K562 (cell line): ENCODE data around the gene CAST. TPM values are rescaled to one million over a fixed set of nuclear protein-coding genes. Genes with fewer than 3 reads are reported as not detected.

Source experiments
- ATAC-seq: fragments of 200-7000 bp; cut with Tn5 transposase; 3 replicates; pipeline ENCODE4 v1.9.1; 2020; ENCODE audit warnings: moderate library complexity
- BruUV-seq: library from RNA; stranded (reverse); fragments of 400-500 nt; replicated peaks from 2 replicates; lab custom pipeline; 2021; lab: Mats Ljungman, UMichigan
- CTCF ChIA-PET: fragments of 300-600 bp; formaldehyde crosslinking; extraction: SDS; loops from one replicate; lab custom pipeline; 2021; ENCODE audit warnings: low intra/inter-chr PET ratio; lab: Yijun Ruan, JAX
- POLR2A ChIA-PET: fragments of 300-600, 350-650 bp; sonication (Branson Sonifier 250); formaldehyde crosslinking; extraction: SDS; loops from one replicate; lab custom pipeline; 2021; ENCODE audit warnings: antibody characterized with exemption, inconsistent platforms; lab: Yijun Ruan, JAX
- DNase-seq, 4 experiments: peaks; one replicate each; pipeline versions ENCODE4 v3.0.0 to v3.0.0-alpha.2; 2011 to 2018; ENCODE audit warnings: low spot score in 3 of 4, mixed read lengths in 3 of 4; ENCODE audit errors: extremely low read depth in 1 of 4
- FAIRE-seq: peaks from 2 replicates; lab custom pipeline; 2011; peaks lifted over from hg19 to GRCh38; lab: Jason Lieb, UNC
- H2AFZ ChIP-seq: 2 replicates; pipeline ENCODE4 v1.6.0; 2011; ENCODE audit warnings: low read depth, low read length, control low read depth, inconsistent platforms
- H3K27ac ChIP-seq: fragments of 200-600 bp; 3 replicates; pipeline ENCODE4 v1.8.0; 2011; ENCODE audit warnings: low read depth, mild to moderate bottlenecking, control low read depth, inconsistent platforms, low read length, moderate library complexity, mixed read lengths; ENCODE audit errors: extremely low read depth
- H3K27me3 ChIP-seq, 2 experiments: fragments of 300-600 bp in 1 of 2; 2 replicates in 1 of 2; 3 replicates in 1 of 2; pipeline versions ENCODE4 v1.6.0 to v1.8.0; 2011; ENCODE audit warnings: inconsistent platforms in 2 of 2, low read length in 2 of 2, mild to moderate bottlenecking in 1 of 2, mixed read lengths in 1 of 2, moderate library complexity in 1 of 2; ENCODE audit not compliant: control insufficient read depth in 2 of 2, insufficient read depth in 2 of 2
- H3K36me3 ChIP-seq: fragments of 300-600 bp; 3 replicates; pipeline ENCODE4 v1.8.0; 2011; ENCODE audit warnings: mild to moderate bottlenecking, low read length, inconsistent platforms; ENCODE audit not compliant: control insufficient read depth, insufficient read depth
- H3K4me1 ChIP-seq, 2 experiments: fragments of 200-600 bp in 1 of 2; replicated peaks in 1 of 2; 2 replicates in 1 of 2; 3 replicates in 1 of 2; pipeline versions ENCODE4 v1.5.1 to v1.8.0; 2011; ENCODE audit warnings: inconsistent platforms in 2 of 2, low read length in 2 of 2, mild to moderate bottlenecking in 1 of 2, mixed read lengths in 1 of 2, moderate library complexity in 1 of 2; ENCODE audit not compliant: control insufficient read depth in 2 of 2, insufficient read depth in 2 of 2
- H3K4me2 ChIP-seq: 2 replicates; pipeline ENCODE4 v1.6.1; 2011; ENCODE audit warnings: low read length, control low read depth, inconsistent platforms, mixed read lengths; ENCODE audit not compliant: insufficient read depth
- H3K4me3 ChIP-seq: fragments of 200-600 bp; sonication (generic), shearing (Covaris generic); 2 replicates; pipeline ENCODE4 v1.5.1; 2016; ENCODE audit warnings: control low read depth, inconsistent platforms
- H3K79me2 ChIP-seq: fragments of 200-600 bp; 3 replicates; pipeline ENCODE4 v1.8.0; 2011; ENCODE audit warnings: low read length, inconsistent platforms; ENCODE audit not compliant: control insufficient read depth, insufficient read depth
- H3K9ac ChIP-seq, 2 experiments: 2 replicates each; pipeline versions ENCODE4 v1.6.0 to v1.6.1; 2011; ENCODE audit warnings: low read depth in 2 of 2, low read length in 2 of 2, control low read depth in 1 of 2, inconsistent platforms in 1 of 2, mild to moderate bottlenecking in 1 of 2, mixed read lengths in 1 of 2; ENCODE audit not compliant: insufficient read depth in 1 of 2
- H3K9me1 ChIP-seq: one replicate; pipeline ENCODE4 v1.6.0; 2011; ENCODE audit warnings: inconsistent platforms, mild to moderate bottlenecking, low read length, moderate library complexity; ENCODE audit not compliant: control insufficient read depth, insufficient read depth
- H3K9me3 ChIP-seq: replicated peaks from 2 replicates; pipeline ENCODE4 v1.5.1; 2011; ENCODE audit warnings: low read depth, low read length, inconsistent platforms; ENCODE audit not compliant: control insufficient read depth, insufficient read depth
- H4K20me1 ChIP-seq: replicated peaks from 2 replicates; pipeline ENCODE4 v1.6.1; 2011; ENCODE audit warnings: low read length, inconsistent platforms, mixed read lengths; ENCODE audit not compliant: control insufficient read depth, insufficient read depth
- CEBPB ChIP-seq: fragments of 450-650 bp; IDR thresholded peaks from 2 replicates; pipeline ENCODE4 v1.6.1; 2016; ENCODE audit warnings: missing genetic modification characterization, missing compliant biosample characterization
- CHCHD3 ChIP-seq: fragments of 250-450 bp; sonication (Bioruptor Pico); IDR thresholded peaks from 2 replicates; pipeline ENCODE4 v2.1.2; 2022; ENCODE audit warnings: mild to moderate bottlenecking
- CHD7 ChIP-seq: fragments of 200-600 bp; sonication (generic); IDR thresholded peaks from one replicate; pipeline ENCODE4 v1.6.1; 2012; ENCODE audit warnings: mild to moderate bottlenecking, low read depth, low read length, inconsistent platforms
- ERF ChIP-seq: fragments of 450-650 bp; formaldehyde crosslinking; IDR thresholded peaks from 2 replicates; pipeline ENCODE4 v1.4.0; 2020; ENCODE audit warnings: mild to moderate bottlenecking, mixed read lengths
- HDAC2 ChIP-seq: fragments of 450-650 bp; IDR thresholded peaks from 2 replicates; pipeline ENCODE4 v1.6.1; 2016; ENCODE audit warnings: mild to moderate bottlenecking
- LEF1 ChIP-seq: fragments of 450-650 bp; IDR thresholded peaks from 2 replicates; pipeline ENCODE4 v1.6.1; 2016; ENCODE audit warnings: mild to moderate bottlenecking
- MAFF ChIP-seq: IDR thresholded peaks from 2 replicates; pipeline ENCODE4 v1.6.1; 2012; ENCODE audit warnings: low read length, improper control_type of control experiment
- MAZ ChIP-seq, 2 experiments: fragments of 450-650 bp in 1 of 2; sonication (generic) in 1 of 2; formaldehyde crosslinking; IDR thresholded peaks in 1 of 2; conservative IDR thresholded peaks in 1 of 2; 2 replicates each; pipeline versions ENCODE4 v1.4.0 to v1.5.0; 2020; ENCODE audit warnings: mild to moderate bottlenecking in 1 of 2, missing genetic modification reagents in 1 of 2
- ZNF197 ChIP-seq: fragments of 200-800 bp; sonication (Bioruptor generic); IDR thresholded peaks from 2 replicates; pipeline ENCODE4 v1.6.1; 2016; ENCODE audit warnings: low read depth, missing genetic modification characterization, missing compliant biosample characterization
- ZNF561 ChIP-seq: fragments of 450-650 bp; formaldehyde crosslinking; conservative IDR thresholded peaks from 2 replicates; pipeline ENCODE4 v1.4.0; 2020; ENCODE audit warnings: mild to moderate bottlenecking, moderate library complexity
- WGBS: fragments of 100-300 bp; shearing (Covaris generic); methylation state at CpG from one replicate; pipeline ENCODE4 v1.1.6; 2016; ENCODE audit warnings: low coverage, mixed read lengths; ENCODE audit not compliant: insufficient coverage; ENCODE audit errors: missing lambda C conversion rate; 5-methylcytosine and 5-hydroxymethylcytosine counted together
- in situ Hi-C: fragments of 300-500 bp; cut with MboI; formaldehyde crosslinking; loops from 4 replicates; pipeline ENCODE4 v1.15.0; 2018; ENCODE audit warnings: inconsistent platforms, mixed read lengths
- intact Hi-C: fragments of 100-400 bp; cut with micrococcal nuclease; formaldehyde crosslinking; loops from 2 replicates; pipeline ENCODE4 v1.14.2; 2022
- polyA plus RNA-seq, 8 experiments: library from polyadenylated mRNA; depleted of rRNA in 4 of 8; stranded (reverse) in 5 of 8; unstranded in 3 of 8; fragments of >200 nt; fragmentation: Nextera tagmentation in 2 of 8; fragmentation: Illumina TruSeq in 1 of 8; extraction: Ambion mirVana in 2 of 8; extraction: Trizol in 1 of 8; gene quantifications; 2 replicates each; pipeline versions ENCODE4 v1.2.1 to v1.2.3, GENCODE V29; 2011 to 2014; ENCODE audit warnings: inconsistent platforms in 1 of 8, missing spikeins in 1 of 8
- total RNA-seq, 7 experiments: library from RNA; depleted of rRNA in 6 of 7; stranded (reverse); fragments of >200 nt in 6 of 7; fragmentation: Illumina TruSeq in 2 of 7; extraction: Trizol in 2 of 7; gene quantifications; 2 replicates each; pipeline versions ENCODE4 v1.2.1 to v1.2.3, GENCODE V29; 2011 to 2021; ENCODE audit warnings: low replicate concordance in 1 of 7
- TF ChIP-seq, protein P1 (sequence below): fragments of 200-800 bp; sonication (Bioruptor generic); IDR thresholded peaks from 2 replicates; pipeline ENCODE4 v1.6.1; 2017; ENCODE audit warnings: missing genetic modification characterization, missing compliant biosample characterization

The CAST gene
- total and polyA plus RNA-seq, 9 of the 15 experiments (the other 6 are each of a cell fraction or from before 2014, with no cell fraction given): 55.5 to 136 (median 86.1) TPM

DNA sequence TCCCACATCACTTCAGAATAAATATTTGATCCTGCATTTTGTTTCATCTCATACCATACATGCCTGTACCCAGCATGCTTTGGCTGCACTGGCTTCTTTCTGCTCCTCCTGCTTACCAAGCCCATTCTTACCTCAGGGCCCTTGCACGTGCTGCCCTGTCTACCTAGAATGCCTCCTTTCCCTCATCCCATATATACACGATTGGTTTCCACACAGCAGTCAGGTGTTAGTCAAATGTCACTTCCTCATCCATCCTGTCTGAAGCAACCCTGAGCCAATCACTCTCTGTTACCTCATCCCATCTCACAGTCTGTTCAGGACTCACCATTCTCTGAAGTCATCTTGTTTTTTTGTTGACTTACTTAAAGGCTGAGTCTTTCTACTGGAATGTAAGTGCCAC lies 30.3 kb downstream of the CAST start:
- FAIRE-seq (no peak), DNase-seq (no peak), ATAC-seq (peak; percentile 43)
- H4K20me1 ChIP-seq: no peaks in the 10 kb centered on the region
- in situ Hi-C loops: no loop called here
- ChIA-PET POLR2A (interaction anchor here (1.1 to 1.6 kb wide), 3 partner anchors 10 to 28 kb away, joined by 3 to 5 read pairs (median 4); no protein-coding TSS in a partner anchor), CTCF (no interaction called here)
- H3K9ac ChIP-seq: no peak overlapping the region
- no peaks in the 10 kb centered on the region for H3K9me3 ChIP-seq
- BruUV-seq: no TSS peak
- no peaks in the 10 kb centered on the region for H3K27me3 ChIP-seq
- no peaks in the 10 kb centered on the region for H3K9me1 ChIP-seq
- H2AFZ ChIP-seq: peak overlapping the region; percentile 34; the same call in 1 of the 2 replicates
- no peaks in the 10 kb centered on the region for H3K79me2 ChIP-seq
- H3K4me3 ChIP-seq: no peak overlapping the region
- H3K4me1 ChIP-seq: peaks cover 0 to 4% of the 10 kb centered on the region in 2 experiments; a peak in 2 of 5 replicates
- no peak overlapping the region for H3K4me2 ChIP-seq
- H3K36me3 ChIP-seq: no peaks in the 10 kb centered on the region
- intact Hi-C loops: no loop called here
- 39% methylated on average over 2 of the region's 2 CpGs for WGBS
- no peak overlapping the region for H3K27ac ChIP-seq
- TF ChIP-seq ERF (CRISPR knock-in tag): no peak
- TF ChIP-seq LEF1: no peak
- TF ChIP-seq ZNF197 (CRISPR knock-in tag): no peak
- TF ChIP-seq HDAC2: peak; percentile 27; the same call in 1 of the 2 replicates
- TF ChIP-seq, protein P1, sequence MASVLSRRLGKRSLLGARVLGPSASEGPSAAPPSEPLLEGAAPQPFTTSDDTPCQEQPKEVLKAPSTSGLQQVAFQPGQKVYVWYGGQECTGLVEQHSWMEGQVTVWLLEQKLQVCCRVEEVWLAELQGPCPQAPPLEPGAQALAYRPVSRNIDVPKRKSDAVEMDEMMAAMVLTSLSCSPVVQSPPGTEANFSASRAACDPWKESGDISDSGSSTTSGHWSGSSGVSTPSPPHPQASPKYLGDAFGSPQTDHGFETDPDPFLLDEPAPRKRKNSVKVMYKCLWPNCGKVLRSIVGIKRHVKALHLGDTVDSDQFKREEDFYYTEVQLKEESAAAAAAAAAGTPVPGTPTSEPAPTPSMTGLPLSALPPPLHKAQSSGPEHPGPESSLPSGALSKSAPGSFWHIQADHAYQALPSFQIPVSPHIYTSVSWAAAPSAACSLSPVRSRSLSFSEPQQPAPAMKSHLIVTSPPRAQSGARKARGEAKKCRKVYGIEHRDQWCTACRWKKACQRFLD: no peak
- TF ChIP-seq MAFF: no peak
- no peak for TF ChIP-seq CHD7
- TF ChIP-seq CHCHD3 (CRISPR knock-in tag): no peak
- peak; percentile 25; the same call in 1 of the 2 replicates for TF ChIP-seq CEBPB
- TF ChIP-seq ZNF561 (CRISPR knock-in tag): no peak
- TF ChIP-seq MAZ (CRISPR knock-in tag; conservative IDR thresholded peaks at IDR 0.05 in 1 of 2, IDR thresholded peaks at IDR 0.05 in 1 of 2): no peak
